Mesothelial cell of epicardium (in vitro differentiated cells): ENCODE results near the gene SLC26A1. TPM values are rescaled to one million over a fixed set of nuclear protein-coding genes. Genes with fewer than 3 reads are reported as not detected.

Source experiments
- DNase-seq, 2 experiments: peaks; one replicate each; pipeline ENCODE4 v3.0.0; 2021; ENCODE audit warnings: low spot score in 2 of 2; ENCODE audit not compliant: unreplicated experiment in 2 of 2
- H3K27ac Mint-ChIP-seq: 2 replicates; pipeline ENCODE4 v1.8.0; 2021; ENCODE audit warnings: mixed read lengths
- H3K27me3 Mint-ChIP-seq: 2 replicates; pipeline ENCODE4 v1.8.0; 2021; ENCODE audit warnings: low read depth, mixed read lengths
- H3K36me3 Mint-ChIP-seq: 2 replicates; pipeline ENCODE4 v1.8.0; 2021; ENCODE audit warnings: mixed read lengths
- H3K4me1 Mint-ChIP-seq: 2 replicates; pipeline ENCODE4 v1.8.0; 2021; ENCODE audit warnings: mixed read lengths
- H3K4me3 Mint-ChIP-seq: 2 replicates; pipeline ENCODE4 v1.8.0; 2021; ENCODE audit warnings: mild to moderate bottlenecking, moderate library complexity, mixed read lengths
- H3K9me3 Mint-ChIP-seq: 2 replicates; pipeline ENCODE4 v1.8.0; 2021; ENCODE audit warnings: mixed read lengths
- total RNA-seq: library from RNA; stranded (reverse); gene quantifications from 3 replicates; pipeline ENCODE4 v1.2.1, GENCODE V29; 2021
- TF ChIP-seq, protein P1 (sequence below): fragments of 200-600 bp; sonication (generic); IDR thresholded peaks from one replicate; pipeline ENCODE4 v1.5.0; 2021; ENCODE audit warnings: antibody characterized with exemption; ENCODE audit not compliant: unreplicated experiment

SLC26A1 gene
- total RNA-seq, 1 donor from 2014 or later = 0.63 TPM

GRCh38 chr4:1030559-1030958 lies 37.4 kb upstream of the SLC26A1 start:
- TF ChIP-seq, protein P1, sequence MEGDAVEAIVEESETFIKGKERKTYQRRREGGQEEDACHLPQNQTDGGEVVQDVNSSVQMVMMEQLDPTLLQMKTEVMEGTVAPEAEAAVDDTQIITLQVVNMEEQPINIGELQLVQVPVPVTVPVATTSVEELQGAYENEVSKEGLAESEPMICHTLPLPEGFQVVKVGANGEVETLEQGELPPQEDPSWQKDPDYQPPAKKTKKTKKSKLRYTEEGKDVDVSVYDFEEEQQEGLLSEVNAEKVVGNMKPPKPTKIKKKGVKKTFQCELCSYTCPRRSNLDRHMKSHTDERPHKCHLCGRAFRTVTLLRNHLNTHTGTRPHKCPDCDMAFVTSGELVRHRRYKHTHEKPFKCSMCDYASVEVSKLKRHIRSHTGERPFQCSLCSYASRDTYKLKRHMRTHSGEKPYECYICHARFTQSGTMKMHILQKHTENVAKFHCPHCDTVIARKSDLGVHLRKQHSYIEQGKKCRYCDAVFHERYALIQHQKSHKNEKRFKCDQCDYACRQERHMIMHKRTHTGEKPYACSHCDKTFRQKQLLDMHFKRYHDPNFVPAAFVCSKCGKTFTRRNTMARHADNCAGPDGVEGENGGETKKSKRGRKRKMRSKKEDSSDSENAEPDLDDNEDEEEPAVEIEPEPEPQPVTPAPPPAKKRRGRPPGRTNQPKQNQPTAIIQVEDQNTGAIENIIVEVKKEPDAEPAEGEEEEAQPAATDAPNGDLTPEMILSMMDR = no peak
- no peak for DNase-seq
- Mint-ChIP-seq H3K9me3 (no peaks in the 10 kb centered on the region), H3K27ac (no peak overlapping the region), H3K4me3 (no peak overlapping the region), H3K36me3 (peaks cover under 1% of the 10 kb centered on the region), H3K27me3 (no peaks in the 10 kb centered on the region), H3K4me1 (no peaks in the 10 kb centered on the region)

- DNase-seq = no peak
- H3K36me3 Mint-ChIP-seq = peaks cover 5% of the 10 kb centered on the region
- H3K4me1 Mint-ChIP-seq = no peaks in the 10 kb centered on the region
- H3K9me3 Mint-ChIP-seq = no peaks in the 10 kb centered on the region
- H3K27ac Mint-ChIP-seq = no peak overlapping the region
- no peak overlapping the region for H3K4me3 Mint-ChIP-seq
- TF ChIP-seq, protein P1 = no peak
- no peaks in the 10 kb centered on the region for H3K27me3 Mint-ChIP-seq
Observed at GRCh38 chr4:1030031-1030430, 36.8 kb upstream of the SLC26A1 start.

DNA sequence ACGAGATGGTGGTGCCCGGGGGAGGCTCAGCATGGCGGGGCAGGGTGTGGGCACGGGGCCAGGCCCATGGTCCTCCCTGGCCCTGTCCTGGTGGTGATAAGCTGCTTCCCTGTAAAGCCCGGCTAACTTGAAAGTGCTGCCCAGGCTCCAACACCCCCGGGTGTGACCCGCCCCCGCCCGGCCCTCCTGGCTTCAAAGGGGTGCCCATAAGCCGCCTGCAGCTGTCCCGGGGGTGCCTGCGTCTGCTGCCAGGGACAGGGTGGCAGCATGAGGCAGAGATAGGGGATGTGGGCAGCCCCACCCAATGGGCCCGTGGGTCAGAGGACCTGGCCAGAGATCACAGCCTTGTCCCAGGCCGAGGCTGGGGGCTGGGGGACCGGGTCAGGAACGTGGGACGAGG lies 36.3 kb upstream of the SLC26A1 start:
- H3K4me1 Mint-ChIP-seq = no peaks in the 10 kb centered on the region
- no peak overlapping the region for H3K4me3 Mint-ChIP-seq
- no peak for DNase-seq
- no peaks in the 10 kb centered on the region for H3K27me3 Mint-ChIP-seq
- no peaks in the 10 kb centered on the region for H3K9me3 Mint-ChIP-seq
- peaks cover 6% of the 10 kb centered on the region for H3K36me3 Mint-ChIP-seq
- no peak overlapping the region for H3K27ac Mint-ChIP-seq
- TF ChIP-seq, protein P1 = no peak

- no peak overlapping the region for H3K4me3 Mint-ChIP-seq
- no peak for DNase-seq
- H3K4me1 Mint-ChIP-seq = no peaks in the 10 kb centered on the region
- H3K9me3 Mint-ChIP-seq = no peaks in the 10 kb centered on the region
- no peaks in the 10 kb centered on the region for H3K27me3 Mint-ChIP-seq
- TF ChIP-seq, protein P1 = no peak
- peaks cover 7% of the 10 kb centered on the region for H3K36me3 Mint-ChIP-seq
- H3K27ac Mint-ChIP-seq = no peak overlapping the region
Observed at GRCh38 chr4:1028574-1029220, 35.5 kb upstream of the SLC26A1 start.

DNA sequence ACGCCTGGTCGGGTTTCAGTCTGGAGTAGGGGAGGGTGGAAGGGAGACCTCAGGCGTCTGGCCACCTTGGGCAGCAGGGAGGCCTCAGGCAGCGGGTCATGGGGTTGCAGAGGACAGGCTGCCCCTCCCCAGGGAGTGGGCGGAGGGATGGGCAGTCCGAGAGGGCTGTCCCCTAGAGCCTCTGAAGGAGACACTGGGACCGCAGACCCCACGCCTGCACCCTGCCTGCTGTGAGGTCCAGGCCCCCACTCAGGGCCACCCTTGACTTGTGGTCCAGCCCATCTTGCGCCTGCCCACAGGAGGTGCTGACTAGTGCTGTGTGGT lies 34.7 kb upstream of the SLC26A1 start:
- Mint-ChIP-seq H3K27me3 (no peaks in the 10 kb centered on the region), H3K27ac (no peak overlapping the region), H3K4me1 (no peaks in the 10 kb centered on the region), H3K4me3 (no peak overlapping the region), H3K9me3 (no peaks in the 10 kb centered on the region), H3K36me3 (peaks cover 7% of the 10 kb centered on the region)
- DNase-seq = no peak
- TF ChIP-seq, protein P1 = no peak
